Mammary epithelial cell (primary cell): ENCODE measurements around the gene CYRIA.

Experiments used
- EZH2 ChIP-seq: IDR thresholded peaks from 2 replicates; pipeline ENCODE4 v1.6.1; 2012; ENCODE audit warnings: low read length, inconsistent platforms, borderline replicate concordance
- TF ChIP-seq, protein P1 (sequence below), 2 donors: IDR thresholded peaks in 1 of 2; conservative IDR thresholded peaks in 1 of 2; 2 replicates each; pipeline ENCODE4 v1.5.1; 2011 to 2012; ENCODE audit warnings: inconsistent platforms in 2 of 2, low read length in 2 of 2, mild to moderate bottlenecking in 2 of 2, control low read depth in 1 of 2, low read depth in 1 of 2; ENCODE audit not compliant: insufficient read depth in 1 of 2; ENCODE audit errors: extremely low read depth in 1 of 2

DNA sequence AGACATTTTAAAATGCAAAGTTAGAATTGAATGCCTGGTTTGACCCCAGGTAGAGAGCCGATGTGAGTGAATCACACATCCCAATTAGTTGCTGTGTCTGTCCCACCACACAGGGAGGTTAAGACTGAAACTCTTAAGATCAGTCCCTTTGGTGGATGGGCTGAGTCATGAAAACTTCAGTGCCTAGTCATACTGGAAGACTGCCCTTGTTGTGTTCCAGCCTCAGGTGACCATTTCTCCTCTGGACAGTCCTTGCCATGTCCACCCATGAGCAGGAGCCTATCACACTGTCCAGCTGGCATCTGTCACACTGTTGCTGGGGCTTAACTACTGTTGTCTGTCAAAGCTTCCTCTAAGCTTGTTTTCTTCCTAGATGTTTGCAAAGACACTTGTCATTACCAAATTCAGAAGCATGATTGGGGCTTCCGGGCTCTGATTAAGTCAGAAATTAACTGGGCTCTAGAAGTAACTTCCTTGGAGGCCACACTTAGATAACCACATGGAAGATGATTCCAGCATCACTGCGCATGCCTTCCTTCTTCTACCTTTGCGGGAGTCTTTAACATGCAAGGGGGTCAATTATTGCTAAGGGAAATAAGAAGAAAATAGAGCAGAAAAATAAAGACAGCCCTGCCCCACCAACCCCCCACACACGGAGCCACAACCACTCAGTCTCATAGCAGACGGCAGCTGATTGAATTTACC, 21.3 kb downstream of the CYRIA start:
- TF ChIP-seq, protein P1, sequence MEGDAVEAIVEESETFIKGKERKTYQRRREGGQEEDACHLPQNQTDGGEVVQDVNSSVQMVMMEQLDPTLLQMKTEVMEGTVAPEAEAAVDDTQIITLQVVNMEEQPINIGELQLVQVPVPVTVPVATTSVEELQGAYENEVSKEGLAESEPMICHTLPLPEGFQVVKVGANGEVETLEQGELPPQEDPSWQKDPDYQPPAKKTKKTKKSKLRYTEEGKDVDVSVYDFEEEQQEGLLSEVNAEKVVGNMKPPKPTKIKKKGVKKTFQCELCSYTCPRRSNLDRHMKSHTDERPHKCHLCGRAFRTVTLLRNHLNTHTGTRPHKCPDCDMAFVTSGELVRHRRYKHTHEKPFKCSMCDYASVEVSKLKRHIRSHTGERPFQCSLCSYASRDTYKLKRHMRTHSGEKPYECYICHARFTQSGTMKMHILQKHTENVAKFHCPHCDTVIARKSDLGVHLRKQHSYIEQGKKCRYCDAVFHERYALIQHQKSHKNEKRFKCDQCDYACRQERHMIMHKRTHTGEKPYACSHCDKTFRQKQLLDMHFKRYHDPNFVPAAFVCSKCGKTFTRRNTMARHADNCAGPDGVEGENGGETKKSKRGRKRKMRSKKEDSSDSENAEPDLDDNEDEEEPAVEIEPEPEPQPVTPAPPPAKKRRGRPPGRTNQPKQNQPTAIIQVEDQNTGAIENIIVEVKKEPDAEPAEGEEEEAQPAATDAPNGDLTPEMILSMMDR (conservative IDR thresholded peaks at IDR 0.05 in 1 of 2, IDR thresholded peaks at IDR 0.05 in 1 of 2; ENCODE audit: extremely low read depth in 1 of 2, insufficient read depth in 1 of 2, low read depth in 1 of 2, low read length in 2 of 2): no peak
- no peak for TF ChIP-seq EZH2
